K562 (cell line): ENCODE results near the gene ZSCAN29. TPM values are rescaled to one million over a fixed set of nuclear protein-coding genes. Genes with fewer than 3 reads are reported as not detected.

Experiments used
- FOXP4 ChIP-seq: sonication (generic); formaldehyde crosslinking; IDR thresholded peaks from 2 replicates; pipeline ENCODE4 v1.8.0; 2022; ENCODE audit warnings: mild to moderate bottlenecking, missing genetic modification reagents, borderline replicate concordance
- ILF3 ChIP-seq: fragments of 450-650 bp; IDR thresholded peaks from 2 replicates; pipeline ENCODE4 v1.6.1; 2018; ENCODE audit warnings: antibody characterized with exemption, mild to moderate bottlenecking, moderate library complexity, borderline replicate concordance
- JUND ChIP-seq, 2 experiments: IDR thresholded peaks; 2 replicates in 1 of 2; 3 replicates in 1 of 2; pipeline ENCODE4 v1.6.1; 2011; ENCODE audit warnings: borderline replicate concordance in 2 of 2, low read depth in 2 of 2, low read length in 2 of 2, improper control_type of control experiment in 1 of 2, missing biosample characterization in 1 of 2, missing genetic modification characterization in 1 of 2, missing genetic modification reagents in 1 of 2
- NR2F6 ChIP-seq: fragments of 450-650 bp; formaldehyde crosslinking; IDR thresholded peaks from 2 replicates; pipeline ENCODE4 v1.4.0; 2020; ENCODE audit warnings: mild to moderate bottlenecking
- PRMT5 ChIP-seq: sonication (generic); formaldehyde crosslinking; IDR thresholded peaks from 2 replicates; pipeline ENCODE4 v1.5.0; 2020; ENCODE audit warnings: missing genetic modification reagents
- RBM34 ChIP-seq: fragments of 200-400 bp; formaldehyde crosslinking; IDR thresholded peaks from 2 replicates; pipeline ENCODE4 v1.6.1; 2018; ENCODE audit warnings: low read length, borderline replicate concordance; ENCODE audit not compliant: insufficient read depth
- SMARCB1 ChIP-seq: IDR thresholded peaks from 2 replicates; pipeline ENCODE4 v1.6.1; 2011; ENCODE audit warnings: improper control_type of control experiment, low read depth; ENCODE audit not compliant: insufficient read length
- SMARCE1 ChIP-seq: fragments of 450-650 bp; IDR thresholded peaks from 2 replicates; pipeline ENCODE4 v1.7.1; 2016; ENCODE audit warnings: mild to moderate bottlenecking
- SRSF9 ChIP-seq: fragments of 200-400 bp; formaldehyde crosslinking; IDR thresholded peaks from 2 replicates; pipeline ENCODE4 v1.6.1; 2017; ENCODE audit warnings: low read depth, low read length, borderline replicate concordance
- TFE3 ChIP-seq: fragments of 450-650 bp; formaldehyde crosslinking; IDR thresholded peaks from 2 replicates; pipeline ENCODE4 v1.4.0; 2020; ENCODE audit warnings: mild to moderate bottlenecking, mixed read lengths
- ZNF280A ChIP-seq: fragments of 450-650 bp; IDR thresholded peaks from 2 replicates; pipeline ENCODE4 v1.6.1; 2018; ENCODE audit warnings: mild to moderate bottlenecking, low read depth; ENCODE audit not compliant: partially characterized antibody
- polyA plus RNA-seq, 8 experiments: library from polyadenylated mRNA; depleted of rRNA in 4 of 8; stranded (reverse) in 5 of 8; unstranded in 3 of 8; fragments of >200 nt; fragmentation: Nextera tagmentation in 2 of 8; fragmentation: Illumina TruSeq in 1 of 8; extraction: Ambion mirVana in 2 of 8; extraction: Trizol in 1 of 8; gene quantifications; 2 replicates each; pipeline versions ENCODE4 v1.2.1 to v1.2.3, GENCODE V29; 2011 to 2014; ENCODE audit warnings: inconsistent platforms in 1 of 8, missing spikeins in 1 of 8
- total RNA-seq, 7 experiments: library from RNA; depleted of rRNA in 6 of 7; stranded (reverse); fragments of >200 nt in 6 of 7; fragmentation: Illumina TruSeq in 2 of 7; extraction: Trizol in 2 of 7; gene quantifications; 2 replicates each; pipeline versions ENCODE4 v1.2.1 to v1.2.3, GENCODE V29; 2011 to 2021; ENCODE audit warnings: low replicate concordance in 1 of 7
- TF ChIP-seq, protein P1 (sequence below): fragments of 250-450 bp; sonication (Bioruptor Pico); IDR thresholded peaks from 2 replicates; pipeline ENCODE4 v1.8.0; 2021; ENCODE audit warnings: moderate library complexity, mild to moderate bottlenecking, inconsistent platforms

ZSCAN29 gene
- total and polyA plus RNA-seq, 9 of the 15 experiments (the other 6 are each of a cell fraction or from before 2014, with no cell fraction given) = 2.5 to 28.6 (median 19.7) TPM

GRCh38 chr15:43410572-43411214, 39.9 kb upstream of the ZSCAN29 start (continued):
- no peak for TF ChIP-seq RBM34
- no peak for TF ChIP-seq FOXP4 (CRISPR knock-in tag)
- TF ChIP-seq SMARCB1 = no peak
- TF ChIP-seq PRMT5 (CRISPR knock-in tag) = no peak
- TF ChIP-seq SMARCE1 = peak; percentile 68
- TF ChIP-seq JUND (IDR thresholded peaks at IDR 0.05; ENCODE audit: borderline replicate concordance, low read depth, low read length) = no peak; the same call in 1 of the 2 replicates
- peak; percentile 47; the same call in 1 of the 3 replicates for TF ChIP-seq JUND (tag; IDR thresholded peaks at IDR 0.05; ENCODE audit: borderline replicate concordance, low read depth, low read length)
- TF ChIP-seq, protein P1, sequence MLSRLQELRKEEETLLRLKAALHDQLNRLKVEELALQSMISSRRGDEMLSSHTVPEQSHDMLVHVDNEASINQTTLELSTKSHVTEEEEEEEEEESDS (CRISPR knock-in tag) = no peak
- TF ChIP-seq ILF3 = no peak
- TF ChIP-seq SRSF9 = no peak
- TF ChIP-seq TFE3 (CRISPR knock-in tag) = no peak
- TF ChIP-seq NR2F6 (CRISPR knock-in tag) = no peak
- no peak for TF ChIP-seq ZNF280A
